Lung microvascular endothelial cell (primary cell): Measurements from ENCODE around the gene MAPK10. TPM values are rescaled to one million over a fixed set of nuclear protein-coding genes. Genes with fewer than 3 reads are reported as not detected.
A peak's percentile ranks its signal among the peaks of the same experiment; 100 is the strongest.
"Not testable (repeated sequence)": the region's sequence is repeated elsewhere in the genome, so short reads cannot be mapped to it uniquely, and the experiment has no call there.

Experiments used
- DNase-seq, 2 donors: peaks; one replicate each; pipeline versions ENCODE4 v3.0.0 to v3.0.0-alpha.2; 2010; ENCODE audit warnings: low read depth in 2 of 2
- total RNA-seq: library from RNA; depleted of rRNA; stranded (reverse); fragments of >200 nt; gene quantifications from 2 replicates; pipeline ENCODE4 v1.2.1, GENCODE V29; 2014

The MAPK10 gene
- total RNA-seq, 1 donor from 2014 or later = under 0.01 TPM

GRCh38 chr4:86036736-86037135 is 323.1 kb downstream of the MAPK10 start:
- peak; percentile 74 to 86 for DNase-seq

GRCh38 chr4:86035688-86036087 is 324.2 kb downstream of the MAPK10 start:
- DNase-seq = no peak

DNA sequence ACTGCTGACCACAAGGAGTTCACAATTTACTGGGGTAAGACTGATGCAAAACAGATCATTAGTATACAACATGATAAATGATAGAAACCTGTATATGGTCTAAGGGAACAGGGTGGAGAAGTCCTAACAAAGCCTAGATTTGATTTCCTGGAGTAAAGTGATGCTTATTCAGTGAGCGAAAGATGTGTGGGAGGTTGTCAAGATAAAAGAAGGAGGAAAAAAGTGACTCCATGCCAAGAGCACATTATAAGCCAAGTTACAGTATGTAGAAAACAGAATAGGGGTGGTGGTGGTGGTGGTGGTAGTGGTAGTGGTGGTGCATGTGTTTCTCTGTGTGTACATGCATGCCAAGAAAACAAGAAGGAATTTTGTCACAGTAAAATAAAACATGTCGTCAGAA is 325.2 kb downstream of the MAPK10 start:
- no peak for DNase-seq

GRCh38 chr4:86033171-86033570 is 326.7 kb downstream of the MAPK10 start:
- DNase-seq = peak; percentile 69 to 88

- DNase-seq = peak in 1 of 2 donors; percentile 25
Observed at GRCh38 chr4:86032476-86033022, 327.3 kb downstream of the MAPK10 start.

GRCh38 chr4:86031927-86032326 is 327.9 kb downstream of the MAPK10 start:
- no peak for DNase-seq

- DNase-seq = peak in 1 of 2 donors; percentile 66
Observed at GRCh38 chr4:86026720-86027119, 333.1 kb downstream of the MAPK10 start.

DNA sequence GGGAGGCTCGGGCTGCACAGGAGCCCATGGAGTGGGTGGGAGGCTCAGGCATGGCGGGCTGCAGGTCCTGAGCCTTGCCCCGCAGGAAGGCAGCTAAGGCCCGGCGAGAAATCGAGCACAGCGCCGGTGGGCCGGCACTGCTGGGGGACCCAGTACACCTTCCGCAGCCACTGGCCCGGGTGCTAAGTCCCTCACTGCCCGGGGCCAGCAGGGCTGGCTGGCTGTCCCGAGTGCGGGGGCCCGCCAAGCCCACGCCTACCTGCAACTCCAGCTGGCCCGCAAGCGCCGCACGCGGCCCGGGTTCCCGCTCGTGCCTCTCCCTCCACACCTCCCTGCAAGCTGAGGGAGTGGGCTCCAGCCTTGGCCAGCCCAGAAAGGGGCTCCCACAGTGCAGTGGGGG is 338.2 kb downstream of the MAPK10 start:
- DNase-seq = not testable (repeated sequence)

DNA sequence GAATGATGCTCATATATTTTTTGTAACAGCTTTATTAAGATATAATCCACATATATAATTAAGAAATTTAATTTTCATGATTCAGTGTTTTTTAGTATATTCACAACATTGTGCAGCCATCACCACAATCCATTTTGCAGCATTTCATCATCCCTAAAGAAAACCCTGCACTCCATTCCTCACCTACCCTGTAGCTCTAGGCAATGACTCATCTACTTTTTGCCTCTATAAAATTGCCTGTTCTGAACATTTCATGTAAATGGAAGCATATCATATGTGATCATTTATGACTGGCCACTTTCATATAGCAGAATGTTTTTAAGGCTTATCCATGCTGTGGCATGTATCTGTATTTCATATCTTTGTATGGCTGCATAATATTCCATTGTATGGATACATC is 339.9 kb downstream of the MAPK10 start:
- no peak for DNase-seq

DNA sequence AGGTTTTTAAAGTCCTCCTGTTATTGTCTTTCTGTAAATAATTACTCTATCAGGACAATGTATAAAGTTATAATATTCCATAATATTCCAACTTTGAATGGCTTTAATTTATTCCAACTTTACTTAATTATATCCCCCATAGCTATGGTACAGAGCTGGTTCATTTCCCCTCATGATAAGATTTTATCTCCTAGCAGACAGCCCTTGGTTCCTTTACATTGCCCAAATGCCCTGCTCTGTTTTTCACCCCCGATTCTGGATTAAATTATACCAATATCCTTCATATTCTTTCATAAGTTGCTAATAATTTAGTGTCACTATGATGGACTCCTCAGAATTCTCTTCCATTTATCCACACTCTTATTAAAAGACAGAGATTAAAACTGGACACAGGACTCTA is 340.5 kb downstream of the MAPK10 start:
- no peak for DNase-seq

GRCh38 chr4:86015412-86016350 is 344.2 kb downstream of the MAPK10 start:
- no peak for DNase-seq

DNA sequence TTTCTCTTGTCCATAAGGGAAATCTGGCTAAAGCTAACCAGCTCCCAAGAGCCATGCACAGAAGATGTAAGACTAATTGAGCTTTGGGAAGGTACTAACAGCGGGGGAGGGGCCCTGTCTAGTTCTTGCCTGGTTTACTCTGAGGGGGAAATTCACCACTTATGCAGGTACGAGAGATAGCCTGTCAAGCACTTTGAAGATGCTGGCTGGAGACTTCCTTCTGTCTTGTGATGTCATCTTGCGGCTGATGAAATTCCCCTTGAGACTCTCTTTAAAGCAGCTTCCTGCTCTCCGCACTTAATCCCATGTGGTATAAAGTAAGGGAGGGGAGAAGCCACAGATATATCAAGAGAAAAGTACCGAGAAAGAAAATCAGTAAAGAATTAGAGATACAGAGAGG is 345.3 kb downstream of the MAPK10 start:
- DNase-seq = no peak

DNA sequence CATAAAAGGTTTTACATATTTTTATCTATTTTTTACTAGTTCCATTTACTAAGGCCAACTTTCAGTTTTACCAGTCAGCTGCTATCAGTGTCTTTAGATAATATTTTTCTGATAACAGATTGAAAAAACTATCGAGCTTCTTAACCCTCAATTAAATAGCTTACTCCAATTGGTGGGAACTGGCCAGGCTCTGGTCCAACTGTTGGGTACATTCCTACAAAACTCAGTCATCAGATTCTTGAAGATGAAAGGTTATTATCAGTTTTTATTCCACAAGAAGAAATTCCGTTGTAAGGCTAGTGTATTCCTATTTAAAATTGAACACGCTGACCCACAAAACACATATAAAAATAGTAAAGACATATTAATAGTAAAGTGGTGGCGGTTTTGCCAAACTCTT is 346.2 kb downstream of the MAPK10 start:
- no peak for DNase-seq

GRCh38 chr4:86011117-86011516 is 348.7 kb downstream of the MAPK10 start:
- DNase-seq = peak in 1 of 2 donors; percentile 88

DNA sequence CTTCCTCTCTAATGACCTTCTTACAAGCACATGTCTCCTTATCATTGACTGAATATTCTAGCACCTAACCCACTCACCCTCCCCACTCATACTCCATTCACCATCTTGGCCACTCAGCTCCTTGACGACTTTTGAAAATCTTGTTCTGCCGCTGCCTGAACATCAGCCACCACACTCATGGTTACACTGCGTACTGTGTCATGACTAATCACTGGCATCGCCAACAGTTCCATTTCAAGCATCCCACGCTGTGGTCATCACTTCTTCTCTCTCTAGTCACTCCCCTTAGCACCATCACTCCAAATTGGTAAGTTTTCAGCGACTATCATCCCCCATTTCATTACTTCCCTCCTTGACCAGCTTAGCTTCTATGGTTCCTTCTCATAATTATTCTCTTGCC is 352.8 kb downstream of the MAPK10 start:
- DNase-seq = no peak

- no peak for DNase-seq
Observed at GRCh38 chr4:86006057-86006456, 353.8 kb downstream of the MAPK10 start.

GRCh38 chr4:86004030-86004429 is 355.8 kb downstream of the MAPK10 start:
- DNase-seq = no peak

DNA sequence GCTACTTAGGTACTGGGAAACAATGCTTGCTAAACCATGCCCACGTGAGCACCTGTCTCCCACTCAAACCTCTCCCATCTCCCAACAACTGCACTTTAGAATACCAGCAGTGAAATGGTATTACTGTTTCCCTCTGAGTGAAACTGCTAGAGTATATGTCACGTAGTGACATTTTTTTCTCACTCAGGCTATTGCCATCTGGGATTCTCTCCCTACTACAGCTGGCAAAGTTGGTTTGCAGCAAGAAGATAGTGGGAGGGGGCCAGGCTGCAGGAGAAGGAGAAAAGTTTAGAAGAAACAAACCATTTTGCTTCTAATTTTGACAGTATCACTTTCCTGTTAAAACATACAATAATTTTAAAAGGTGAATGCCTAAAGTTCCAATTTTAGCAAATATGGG is 358.3 kb downstream of the MAPK10 start:
- DNase-seq = no peak

- DNase-seq = no peak
Observed at GRCh38 chr4:85995361-85995760, 364.5 kb downstream of the MAPK10 start.

GRCh38 chr4:85994576-85994975 is 365.3 kb downstream of the MAPK10 start:
- peak in 1 of 2 donors; percentile 48 for DNase-seq

GRCh38 chr4:85993641-85994040 is 366.2 kb downstream of the MAPK10 start:
- DNase-seq = no peak

DNA sequence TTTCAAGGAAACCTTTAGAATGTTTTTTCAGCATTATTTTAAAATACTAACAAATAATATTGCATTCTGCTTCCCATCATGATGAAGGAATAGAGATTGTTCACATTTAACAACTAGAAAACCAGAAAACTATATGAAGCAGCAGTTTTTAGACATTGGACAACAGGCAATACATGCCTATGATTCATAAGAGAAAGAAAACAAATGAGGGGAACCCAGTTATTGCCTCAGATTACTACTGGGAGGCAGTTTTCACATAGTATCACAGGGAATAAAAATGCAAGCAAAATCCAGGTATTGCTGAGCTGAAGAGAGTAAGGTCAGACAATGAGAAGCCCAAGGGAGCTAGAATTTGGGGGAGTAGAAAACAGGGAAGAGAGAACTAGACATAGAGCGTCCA is 373.6 kb downstream of the MAPK10 start:
- DNase-seq = no peak

DNA sequence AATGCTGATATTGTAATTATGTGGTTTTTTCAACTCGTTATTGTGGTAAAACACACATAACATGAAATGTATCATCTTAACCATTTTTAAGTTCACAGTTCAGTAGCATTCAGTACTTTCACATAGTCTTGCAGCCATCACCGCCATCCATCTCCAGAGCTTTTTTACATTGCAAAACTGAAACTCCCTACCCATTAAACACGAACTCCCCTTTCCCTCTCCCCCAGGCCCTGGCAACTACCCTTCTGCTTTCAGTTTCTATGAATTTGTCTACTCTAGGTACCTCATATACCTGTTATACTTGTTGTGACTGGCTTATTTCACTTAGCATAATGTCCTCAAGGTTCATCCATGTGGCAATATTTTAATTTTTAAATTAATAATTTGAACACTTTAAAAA is 380.6 kb downstream of the MAPK10 start:
- DNase-seq = no peak
